GM19463 (cell line): Measurements from ENCODE around the gene GPA33.
A peak's percentile ranks its signal among the peaks of the same experiment; 100 is the strongest.

Experiments used
- ATAC-seq: cut with Tn5 transposase; IDR thresholded peaks from one replicate; pipeline ENCODE4 v1.9.1; 2021; ENCODE audit warnings: mild to moderate bottlenecking, moderate library complexity; ENCODE audit not compliant: unreplicated experiment

Gene GPA33

GRCh38 chr1:167118188-167118587 is 28.0 kb upstream of the GPA33 start:
- no peak for ATAC-seq

GRCh38 chr1:167117225-167117624 is 27.0 kb upstream of the GPA33 start:
- ATAC-seq: no peak

DNA sequence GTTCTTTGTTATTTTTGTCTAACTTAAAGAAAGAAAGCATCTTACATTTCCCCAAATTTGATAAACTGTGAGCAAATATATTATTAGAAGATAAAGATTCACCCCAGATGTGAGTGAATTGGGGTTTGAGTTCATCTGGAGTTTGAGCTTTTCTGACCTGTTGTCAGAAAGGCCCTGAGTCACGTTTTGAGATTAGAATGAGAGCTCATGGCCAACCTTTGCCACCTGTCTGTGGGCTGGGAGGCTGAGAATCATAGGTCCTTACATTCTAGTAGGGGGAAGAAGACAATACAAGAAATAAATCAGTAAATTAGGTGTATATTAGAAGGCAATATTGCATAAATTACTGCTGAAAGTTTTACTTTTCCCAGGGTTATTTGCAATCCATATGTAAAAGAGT is 26.0 kb upstream of the GPA33 start:
- no peak for ATAC-seq

DNA sequence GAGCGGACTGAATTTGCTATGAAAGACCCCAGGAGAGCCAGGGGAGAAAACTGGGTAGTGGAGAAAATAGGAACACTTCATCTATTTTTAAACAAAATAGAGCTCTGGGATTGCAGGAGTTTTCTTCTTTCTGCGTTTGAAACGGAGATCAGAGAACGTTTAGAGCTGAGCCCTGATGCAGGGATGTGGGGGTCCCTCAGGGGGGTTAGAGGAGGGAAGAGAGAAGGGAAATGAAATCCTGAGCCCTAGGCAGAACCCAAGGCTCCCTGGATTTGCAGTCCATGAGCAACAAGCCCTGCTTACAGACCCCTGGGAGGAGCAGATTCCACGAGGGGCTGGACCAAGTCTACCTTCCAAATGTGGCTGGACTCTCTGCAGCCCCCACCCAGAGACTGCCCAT is 25.5 kb upstream of the GPA33 start:
- ATAC-seq: no peak

DNA sequence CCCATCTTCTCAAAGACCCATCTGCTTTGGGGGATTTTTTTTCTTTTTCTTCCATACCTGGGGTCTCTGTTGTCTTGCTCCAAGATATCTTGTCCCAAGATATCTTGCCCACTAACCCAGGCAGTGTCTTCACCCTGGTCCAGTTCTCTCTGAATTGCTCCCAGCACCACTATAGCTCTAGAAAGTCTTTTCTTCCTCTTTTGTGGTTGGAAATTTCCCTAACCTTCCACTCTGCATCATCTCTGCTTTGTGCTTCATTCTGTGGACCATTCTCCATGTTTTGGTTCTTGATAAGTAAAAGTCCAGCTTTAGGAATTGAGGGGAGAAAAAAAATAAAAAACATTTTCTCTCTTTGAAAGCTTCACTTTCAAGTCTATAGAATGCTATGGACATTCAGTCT is 24.5 kb upstream of the GPA33 start:
- ATAC-seq: no peak

DNA sequence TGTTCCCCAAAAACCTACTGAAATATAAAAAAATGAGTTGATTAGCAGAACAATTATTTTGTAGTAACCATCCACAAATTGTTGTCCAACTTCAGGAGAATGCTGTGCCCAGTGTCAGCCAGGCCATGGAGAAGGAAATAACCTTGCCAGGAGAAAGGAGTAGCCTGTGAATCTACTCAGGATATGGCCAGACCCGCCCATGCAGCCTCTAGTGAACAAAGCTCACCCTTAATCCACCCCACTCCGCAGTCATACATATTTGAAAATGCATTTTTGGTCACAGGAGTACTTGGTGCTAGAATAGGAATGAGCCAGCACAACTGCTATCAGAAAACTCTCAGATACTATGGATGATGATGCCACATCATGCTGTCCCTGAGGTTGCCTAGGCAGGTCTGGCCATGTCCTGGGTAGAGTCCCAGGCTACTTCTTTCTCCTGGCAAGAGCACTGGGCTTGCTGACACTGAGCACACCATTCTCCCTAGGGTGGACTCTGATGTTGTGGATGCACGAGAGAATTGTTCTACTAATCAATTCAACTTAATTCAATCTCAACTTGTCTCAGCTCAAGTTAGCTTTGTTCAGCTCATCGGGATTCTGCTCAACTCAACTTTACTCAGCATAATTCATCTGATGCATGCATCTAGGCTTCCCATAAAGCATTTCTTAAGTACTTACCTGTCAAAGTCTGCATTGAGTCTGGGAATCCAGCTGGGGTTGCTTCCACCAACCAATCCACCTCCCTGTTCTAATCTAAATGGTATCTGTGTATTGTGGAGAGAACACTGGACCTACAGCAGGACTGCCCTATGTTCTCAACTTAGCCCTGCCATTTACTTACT is 21.9 kb upstream of the GPA33 start:
- ATAC-seq: no peak

DNA sequence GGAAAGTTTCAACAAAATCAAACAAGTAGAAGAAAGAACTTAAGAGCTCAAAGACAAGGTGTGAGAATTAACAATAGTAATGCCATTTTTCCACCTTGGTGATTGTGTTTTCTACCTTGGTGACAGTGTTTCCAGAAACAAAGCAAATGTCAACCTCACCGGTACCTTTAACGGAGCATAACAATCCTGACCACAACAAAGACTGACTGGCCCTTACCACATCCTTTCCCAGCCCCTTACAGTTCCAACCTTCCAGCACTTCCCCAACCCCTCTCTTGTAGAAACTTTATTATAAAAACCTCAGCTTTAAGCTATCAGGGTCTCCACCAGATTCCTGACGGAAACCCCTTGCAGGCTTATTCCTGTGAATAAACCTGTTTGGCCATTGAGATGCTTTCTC is 20.4 kb upstream of the GPA33 start:
- no peak for ATAC-seq

GRCh38 chr1:167109125-167109524 is 18.9 kb upstream of the GPA33 start:
- ATAC-seq: no peak

GRCh38 chr1:167107456-167107855 is 17.3 kb upstream of the GPA33 start:
- no peak for ATAC-seq

DNA sequence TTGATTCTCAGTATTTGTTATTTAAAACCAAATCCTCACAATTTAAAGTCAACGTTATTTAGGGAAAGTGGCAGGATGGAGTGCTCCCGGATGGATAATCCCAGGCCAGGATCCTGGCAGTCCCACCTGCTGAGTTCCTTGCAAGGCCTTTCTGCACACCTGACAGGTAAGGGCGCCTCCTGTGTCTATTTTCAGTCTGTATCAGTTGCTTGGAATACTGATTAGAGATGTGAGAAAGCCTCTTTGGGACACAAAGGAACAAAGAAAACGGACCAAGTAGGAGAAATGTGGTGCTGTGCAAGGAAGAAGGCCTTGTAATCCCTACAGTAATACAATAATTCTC is 15.9 kb upstream of the GPA33 start:
- ATAC-seq: no peak

DNA sequence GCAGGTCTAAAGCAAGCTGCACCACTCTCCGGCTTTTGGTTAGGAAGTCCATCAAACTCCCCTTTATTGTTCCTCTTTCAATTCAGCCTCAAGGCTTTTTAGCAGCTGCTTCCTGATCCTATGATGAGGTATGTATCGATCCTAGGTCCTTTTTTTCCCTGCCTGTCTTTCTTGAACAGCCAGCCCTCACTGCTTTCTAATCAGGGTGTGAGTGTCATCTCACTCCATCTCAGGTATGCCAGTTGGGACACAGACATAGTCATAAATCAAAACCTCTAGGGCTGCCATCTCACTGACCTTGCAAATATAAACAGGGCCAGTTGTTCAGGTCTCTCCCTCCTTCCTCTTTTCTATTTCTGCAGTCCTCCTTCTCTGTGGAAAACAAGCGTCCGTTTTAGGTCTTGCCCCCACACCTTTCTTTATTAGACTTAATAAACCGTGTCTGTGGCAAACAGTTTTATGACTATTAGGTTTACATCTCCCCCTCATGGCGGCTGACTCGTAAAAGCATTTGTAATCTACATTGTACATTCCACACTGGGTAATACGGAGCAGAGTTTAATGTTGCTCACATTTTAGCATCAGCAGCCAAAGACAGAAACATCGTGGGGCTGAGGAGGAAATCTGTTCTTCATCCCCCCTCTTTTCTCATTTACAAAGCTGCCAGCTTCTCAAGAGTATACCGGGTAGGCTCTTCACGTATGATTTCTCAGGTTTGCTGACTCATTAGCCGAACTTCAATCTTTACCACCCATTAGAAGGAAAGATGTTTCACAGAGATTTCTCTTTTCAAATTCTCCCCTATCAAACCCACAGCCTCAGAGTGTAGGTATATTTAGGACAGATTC is 15.3 kb upstream of the GPA33 start:
- no peak for ATAC-seq

DNA sequence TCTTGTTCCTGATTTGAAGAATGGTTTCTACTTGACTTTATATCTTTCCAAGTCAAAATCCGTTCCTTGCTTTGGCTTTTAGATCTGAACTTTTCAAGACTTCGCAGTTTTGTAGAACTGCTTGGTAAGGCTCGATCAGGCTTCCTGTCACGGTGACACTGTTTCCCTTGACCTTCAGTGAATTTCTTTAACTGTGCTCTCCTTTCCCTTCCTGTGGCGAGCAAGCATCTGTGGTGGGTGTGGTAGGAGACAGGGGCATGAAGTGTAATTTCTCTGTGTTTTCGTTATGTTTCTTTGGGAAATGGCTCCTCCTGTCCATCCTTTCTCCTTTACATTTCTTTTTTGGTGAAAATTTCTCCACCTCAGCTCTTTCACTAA is 14.1 kb upstream of the GPA33 start:
- peak; percentile 52 for ATAC-seq

GRCh38 chr1:167102906-167103573 is 12.9 kb upstream of the GPA33 start:
- ATAC-seq: no peak

- ATAC-seq: no peak
Observed at GRCh38 chr1:167101754-167102153, 11.6 kb upstream of the GPA33 start.

GRCh38 chr1:167100730-167101129 is 10.6 kb upstream of the GPA33 start:
- ATAC-seq: no peak

- no peak for ATAC-seq
Observed at GRCh38 chr1:167099851-167100250, 9.7 kb upstream of the GPA33 start.

GRCh38 chr1:167095368-167095767 is 5.2 kb upstream of the GPA33 start:
- no peak for ATAC-seq

GRCh38 chr1:167094690-167095089 is 4.5 kb upstream of the GPA33 start:
- ATAC-seq: no peak

GRCh38 chr1:167093846-167094516 is 3.8 kb upstream of the GPA33 start, which contains the start of gene STYXL2:
STYXL2 (plus strand) TSS chr1:167094075; CDS start chr1:167094850, 775 bp downstream.
- ATAC-seq: no peak

DNA sequence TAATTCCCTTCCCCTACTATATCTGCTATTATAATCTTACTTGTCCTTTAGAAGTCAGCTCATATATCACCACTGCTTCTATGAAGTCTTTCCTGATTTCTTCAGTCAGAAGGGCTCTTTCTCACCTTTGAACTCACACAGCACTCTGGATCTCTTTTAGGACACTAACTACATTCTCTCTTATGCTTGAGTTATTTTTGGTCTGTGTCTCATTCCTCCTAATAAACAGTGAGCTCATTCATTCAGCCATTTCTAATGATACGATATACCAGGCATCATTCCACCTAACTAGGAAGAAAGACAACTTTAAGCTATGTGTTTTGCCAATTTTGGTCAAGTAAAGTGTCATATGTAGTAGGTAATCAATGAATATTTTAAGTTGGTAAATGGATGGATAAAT is 2.5 kb upstream of the GPA33 start:
- ATAC-seq: no peak

DNA sequence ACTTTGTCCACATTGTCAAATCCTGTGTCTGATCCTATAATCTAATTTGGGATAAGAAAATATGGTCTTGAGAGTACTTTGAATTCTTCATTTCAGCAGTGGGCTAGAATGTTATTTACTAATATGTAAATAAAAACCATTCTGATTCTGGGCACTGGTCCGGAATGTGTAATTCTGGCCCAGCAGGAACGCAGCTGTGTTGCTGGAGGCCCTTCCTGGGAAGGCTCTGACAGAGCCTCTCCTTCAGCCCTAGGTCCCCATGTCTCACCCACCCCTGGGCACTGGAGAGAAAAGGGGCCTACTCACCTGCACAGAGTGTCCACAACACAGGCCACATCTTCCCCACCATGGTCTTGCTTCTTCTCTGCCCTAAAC is 251 bp downstream of the GPA33 start:
- no peak for ATAC-seq
